HG02588 (cell line): ENCODE measurements around the gene RABGAP1.

Experiments
- ATAC-seq: cut with Tn5 transposase; IDR thresholded peaks from one replicate; pipeline ENCODE4 v1.9.1; 2021; ENCODE audit warnings: mild to moderate bottlenecking, moderate library complexity; ENCODE audit not compliant: unreplicated experiment

The RABGAP1 gene

GRCh38 chr9:123044586-123044985, 103.8 kb downstream of the RABGAP1 start:
- no peak for ATAC-seq

GRCh38 chr9:123046406-123047195, 105.8 kb downstream of the RABGAP1 start:
- no peak for ATAC-seq

- ATAC-seq: no peak
These were observed 107.9 kb downstream of the RABGAP1 start for GRCh38 chr9:123048748-123049147.

GRCh38 chr9:123049589-123050222, 108.9 kb downstream of the RABGAP1 start:
- ATAC-seq: no peak

- ATAC-seq: no peak
These were observed 112.2 kb downstream of the RABGAP1 start for GRCh38 chr9:123053046-123053445.

GRCh38 chr9:123053711-123054110, 112.9 kb downstream of the RABGAP1 start:
- no peak for ATAC-seq

GRCh38 chr9:123058834-123059233, 118.0 kb downstream of the RABGAP1 start:
- ATAC-seq: no peak

- no peak for ATAC-seq
These were observed 118.8 kb downstream of the RABGAP1 start for GRCh38 chr9:123059472-123060220.

GRCh38 chr9:123061216-123061615, 120.4 kb downstream of the RABGAP1 start:
- ATAC-seq: no peak

GRCh38 chr9:123062351-123063176, 121.7 kb downstream of the RABGAP1 start:
- ATAC-seq: no peak

- ATAC-seq: no peak
These were observed 122.4 kb downstream of the RABGAP1 start for GRCh38 chr9:123063177-123063598.

GRCh38 chr9:123063896-123064295, 123.1 kb downstream of the RABGAP1 start:
- no peak for ATAC-seq

- no peak for ATAC-seq
These were observed 123.9 kb downstream of the RABGAP1 start for GRCh38 chr9:123064716-123065115.

GRCh38 chr9:123065196-123065595, 124.4 kb downstream of the RABGAP1 start:
- no peak for ATAC-seq

GRCh38 chr9:123067136-123067535, 126.3 kb downstream of the RABGAP1 start:
- no peak for ATAC-seq

GRCh38 chr9:123069010-123069481, 128.2 kb downstream of the RABGAP1 start:
- ATAC-seq: no peak

- no peak for ATAC-seq
These were observed 129.4 kb downstream of the RABGAP1 start for GRCh38 chr9:123070198-123070597.

GRCh38 chr9:123072407-123072995, 131.7 kb downstream of the RABGAP1 start:
- no peak for ATAC-seq

- ATAC-seq: no peak
These were observed 132.6 kb downstream of the RABGAP1 start for GRCh38 chr9:123073441-123073840.

GRCh38 chr9:123073991-123074422, 133.2 kb downstream of the RABGAP1 start:
- no peak for ATAC-seq
